GM18909 (cell line): ENCODE measurements around the gene AGO4.
"Not testable (repeated sequence)": the region's sequence is repeated elsewhere in the genome, so short reads cannot be mapped to it uniquely, and the experiment has no call there.

Source experiments
- ATAC-seq: cut with Tn5 transposase; IDR thresholded peaks from one replicate; pipeline ENCODE4 v1.9.1; 2021; ENCODE audit warnings: mild to moderate bottlenecking; ENCODE audit not compliant: unreplicated experiment, poor library complexity

Gene AGO4

DNA sequence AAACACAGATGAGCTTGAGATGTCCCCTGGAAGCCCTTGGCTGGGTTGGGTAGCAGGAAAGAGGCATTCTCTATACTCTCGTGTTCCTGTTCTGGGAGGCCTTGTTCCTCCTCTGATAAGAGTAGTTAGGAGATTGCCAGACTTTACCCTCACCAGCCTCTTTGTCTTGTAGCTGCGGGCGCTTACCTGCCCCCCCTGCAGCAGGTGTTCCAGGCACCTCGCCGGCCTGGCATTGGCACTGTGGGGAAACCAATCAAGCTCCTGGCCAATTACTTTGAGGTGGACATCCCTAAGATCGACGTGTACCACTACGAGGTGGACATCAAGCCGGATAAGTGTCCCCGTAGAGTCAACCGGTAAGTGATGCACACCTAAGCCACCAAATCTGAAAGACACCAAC lies 80.4 kb downstream of the AGO4 start:
- ATAC-seq: no peak

DNA sequence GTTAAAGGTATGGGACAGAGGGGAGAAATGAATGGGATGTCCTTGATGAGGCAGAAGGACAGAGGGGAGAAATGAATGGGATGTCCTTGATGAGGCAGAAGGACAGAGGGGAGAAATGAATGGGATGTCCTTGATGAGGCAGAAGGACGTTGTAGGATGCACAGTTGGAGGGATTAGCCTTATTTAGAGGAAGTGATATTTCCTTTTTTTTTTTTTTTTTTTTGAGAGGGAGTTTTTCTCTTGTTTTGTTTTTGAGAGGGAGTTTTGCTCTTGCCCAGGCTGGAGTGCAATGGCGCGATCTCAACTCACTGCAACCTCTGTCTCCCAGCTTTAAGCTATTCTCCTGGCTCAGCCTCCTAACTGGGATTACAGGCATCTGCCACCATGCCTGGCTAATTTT lies 81.2 kb downstream of the AGO4 start:
- not testable (repeated sequence) for ATAC-seq

DNA sequence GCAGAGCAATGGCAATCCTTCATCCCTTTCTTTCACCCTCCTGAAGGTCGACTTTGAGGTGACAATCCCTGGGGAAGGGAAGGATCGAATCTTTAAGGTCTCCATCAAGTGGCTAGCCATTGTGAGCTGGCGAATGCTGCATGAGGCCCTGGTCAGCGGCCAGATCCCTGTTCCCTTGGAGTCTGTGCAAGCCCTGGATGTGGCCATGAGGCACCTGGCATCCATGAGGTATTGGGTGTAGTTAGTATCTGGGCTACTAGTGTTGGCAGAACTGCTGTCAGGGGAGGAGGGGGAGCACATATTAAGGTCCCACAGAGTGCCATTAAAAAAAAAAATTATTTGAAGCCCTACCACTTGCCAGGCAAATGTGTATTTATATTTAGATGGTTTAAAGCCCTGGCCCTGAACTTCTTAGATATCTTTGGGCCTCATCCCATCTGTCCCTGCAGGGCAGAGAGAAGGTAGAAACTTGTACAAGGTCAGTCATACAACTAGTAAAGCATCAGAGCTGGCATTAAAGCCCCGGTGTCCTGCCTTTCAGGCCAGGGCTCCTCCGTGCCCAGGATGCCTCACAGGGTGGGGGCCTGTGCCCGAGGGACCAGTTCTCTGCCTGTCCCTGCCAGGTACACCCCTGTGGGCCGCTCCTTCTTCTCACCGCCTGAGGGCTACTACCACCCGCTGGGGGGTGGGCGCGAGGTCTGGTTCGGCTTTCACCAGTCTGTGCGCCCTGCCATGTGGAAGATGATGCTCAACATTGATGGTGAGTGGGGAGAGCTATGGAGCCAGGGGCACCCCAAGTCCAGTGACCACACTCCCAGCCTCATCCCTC lies 85.4 kb downstream of the AGO4 start:
- no peak for ATAC-seq

DNA sequence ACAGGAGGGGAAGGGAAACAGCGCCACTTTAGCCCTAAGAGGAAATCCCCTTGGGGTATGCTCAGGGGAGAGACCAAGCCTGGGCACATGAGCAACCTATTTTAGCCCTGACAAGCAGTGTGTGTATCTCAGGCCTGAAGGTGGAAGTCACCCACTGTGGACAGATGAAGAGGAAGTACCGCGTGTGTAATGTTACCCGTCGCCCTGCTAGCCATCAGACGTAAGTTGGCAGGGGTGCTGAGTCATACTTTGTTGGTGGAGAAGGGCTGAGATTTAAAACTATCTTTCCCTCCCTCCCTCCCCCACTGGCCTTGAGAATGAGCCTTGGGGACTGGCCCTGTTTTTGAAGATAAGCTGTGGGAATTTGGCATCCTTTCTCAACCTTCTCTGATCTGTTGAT lies 86.4 kb downstream of the AGO4 start:
- ATAC-seq: no peak

DNA sequence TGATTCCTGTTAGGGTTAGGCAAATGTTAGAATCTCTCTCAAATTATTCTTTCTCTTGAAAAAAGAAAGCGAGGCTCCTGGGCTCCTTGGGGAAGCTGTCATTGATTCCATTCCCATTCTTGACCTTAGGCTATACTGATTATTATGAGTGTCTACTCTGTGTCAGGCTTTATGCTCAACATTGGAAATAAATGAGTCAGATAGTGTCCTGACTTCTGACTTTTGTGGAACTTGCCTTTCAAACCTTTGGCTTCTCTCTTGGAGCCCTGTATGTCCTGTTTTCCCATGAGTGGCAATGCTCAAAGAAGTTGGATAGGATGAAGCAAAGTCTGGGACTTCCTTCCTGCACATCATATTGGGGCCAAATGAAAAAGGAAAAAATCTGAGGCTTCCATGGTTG lies 86.8 kb downstream of the AGO4 start:
- no peak for ATAC-seq

DNA sequence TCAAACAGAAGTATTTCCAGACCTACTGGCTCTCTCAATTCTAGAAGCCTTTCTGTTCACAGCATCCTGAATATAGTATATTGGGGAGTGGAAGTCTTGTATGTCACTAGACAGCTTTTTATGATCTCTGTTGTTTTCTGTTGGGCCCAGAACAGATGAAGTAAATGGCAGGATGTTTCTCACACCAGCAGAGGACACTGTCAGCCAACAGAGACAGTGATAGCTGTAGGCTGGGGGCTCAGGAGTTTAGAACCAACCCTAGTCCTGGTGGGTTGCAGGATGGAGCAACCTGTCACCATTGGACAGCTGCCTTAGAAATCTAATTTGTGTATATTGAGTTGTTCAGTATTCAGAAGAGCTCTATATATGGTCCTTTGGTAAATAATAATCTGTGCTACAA lies 92.1 kb downstream of the AGO4 start:
- ATAC-seq: no peak

DNA sequence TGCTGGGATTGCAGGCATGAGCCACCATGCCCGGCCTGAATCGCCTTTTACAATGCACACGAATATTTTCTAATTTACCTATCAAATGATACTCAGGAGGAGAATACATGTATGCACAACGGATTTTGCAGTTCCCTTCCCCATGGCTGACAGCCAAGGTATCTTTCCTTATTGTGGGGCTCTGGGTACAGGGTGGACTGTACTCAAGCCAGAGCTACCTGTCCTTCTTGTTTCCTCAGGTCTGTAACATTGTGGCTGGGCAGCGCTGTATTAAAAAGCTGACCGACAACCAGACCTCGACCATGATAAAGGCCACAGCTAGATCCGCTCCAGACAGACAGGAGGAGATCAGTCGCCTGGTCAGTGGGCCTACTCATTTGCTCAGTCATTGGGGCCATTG lies 93.4 kb downstream of the AGO4 start:
- no peak for ATAC-seq

DNA sequence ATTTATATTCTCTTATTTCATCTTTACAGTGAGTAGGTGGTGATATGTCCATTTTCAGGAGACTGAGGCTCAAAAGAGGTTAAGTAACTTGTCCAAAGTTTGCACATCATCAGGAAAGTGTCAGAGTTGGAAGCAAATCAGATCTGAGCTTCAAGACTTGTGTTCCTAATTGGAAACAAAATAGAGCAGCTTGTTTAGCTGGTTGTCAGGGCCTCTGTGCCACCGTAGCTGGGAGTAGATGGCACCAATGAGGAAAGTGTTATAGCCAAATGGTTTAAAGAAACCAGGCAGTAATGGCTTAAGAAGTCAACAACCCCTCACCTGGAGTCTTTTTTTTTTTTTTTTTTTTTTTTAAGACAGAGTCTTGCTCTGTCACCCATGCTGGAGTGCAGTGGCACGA lies 94.9 kb downstream of the AGO4 start:
- ATAC-seq: no peak
